Left ventricle myocardium superior (tissue), 1 donor: ENCODE results near the gene C4orf50. TPM values are rescaled to one million over a fixed set of nuclear protein-coding genes. Genes with fewer than 3 reads are reported as not detected.

Experiments
- ATAC-seq: fragments of 200-7000 bp; cut with Tn5 transposase; one replicate; pipeline ENCODE4 v1.9.1; 2020; ENCODE audit warnings: mild to moderate bottlenecking, moderate library complexity
- DNase-seq: peaks from one replicate; pipeline ENCODE4 v3.0.0-alpha.2; 2020
- intact Hi-C: fragments of 100-400 bp; cut with micrococcal nuclease; formaldehyde crosslinking; loops from one replicate; pipeline ENCODE4 v1.11.0; 2022
- total RNA-seq: library from RNA; stranded (reverse); fragmentation: NEBNext Ultra II Directional; extraction: Animal tissue kit (Norgen Biotek cat#: 25700); gene quantifications from one replicate; pipeline ENCODE4 v1.2.1, GENCODE V29; 2021
- donor health status: DM: no; HTN: yes; CAD: no; lungs with severe emphysema.

C4orf50 gene
- total RNA-seq, 1 donor from 2014 or later: 0.02 TPM

GRCh38 chr4:5979981-5980380, 38.2 kb downstream of the C4orf50 start:
- DNase-seq: no peak
- intact Hi-C loops: no loop called here
- ATAC-seq: no peak

GRCh38 chr4:5976921-5977320, 41.3 kb downstream of the C4orf50 start:
- ATAC-seq (no peak), DNase-seq (peak; percentile 9)
- intact Hi-C loops: no loop called here

GRCh38 chr4:5976431-5976830, 41.8 kb downstream of the C4orf50 start:
- ATAC-seq (no peak), DNase-seq (peak; percentile 2)
- intact Hi-C loops: no loop called here

GRCh38 chr4:5974321-5974720, 43.9 kb downstream of the C4orf50 start:
- intact Hi-C loops: no loop called here
- no peak for ATAC-seq
- no peak for DNase-seq

GRCh38 chr4:5973486-5974220, 44.6 kb downstream of the C4orf50 start:
- intact Hi-C loops: no loop called here
- peak; percentile 12 for DNase-seq

GRCh38 chr4:5973033-5973432, 45.2 kb downstream of the C4orf50 start:
- intact Hi-C loops: no loop called here
- DNase-seq (no peak), ATAC-seq (no peak)

More at GRCh38 chr4:5973486-5974220, 44.6 kb downstream of the C4orf50 start:
- no peak for ATAC-seq

GRCh38 chr4:5972571-5972970, 45.7 kb downstream of the C4orf50 start:
- DNase-seq: peak; percentile 11
- intact Hi-C loops: no loop called here
- no peak for ATAC-seq

GRCh38 chr4:5971078-5971450, 47.2 kb downstream of the C4orf50 start:
- intact Hi-C loops: no loop called here
- ATAC-seq (no peak), DNase-seq (peak; percentile 20)

GRCh38 chr4:5970381-5971077, 47.7 kb downstream of the C4orf50 start:
- ATAC-seq (no peak), DNase-seq (peak; percentile 8)
- intact Hi-C loops: no loop called here

- intact Hi-C loops: no loop called here
- peak; percentile 14 for DNase-seq
- ATAC-seq: no peak
Observed at GRCh38 chr4:5969777-5970176, 48.5 kb downstream of the C4orf50 start.

- intact Hi-C loops: no loop called here
- ATAC-seq (no peak), DNase-seq (peak; percentile 2)
Observed at GRCh38 chr4:5969336-5969735, 48.9 kb downstream of the C4orf50 start.

- no peak for ATAC-seq
- intact Hi-C loops: no loop called here
Observed at GRCh38 chr4:5968246-5968645, 50.0 kb downstream of the C4orf50 start.

GRCh38 chr4:5967783-5968182, 50.4 kb downstream of the C4orf50 start:
- no peak for ATAC-seq
- DNase-seq: peak; percentile 4
- intact Hi-C loops: no loop called here

More at GRCh38 chr4:5968246-5968645, 50.0 kb downstream of the C4orf50 start:
- DNase-seq: peak; percentile 2

- no peak for ATAC-seq
- DNase-seq: no peak
- intact Hi-C loops: no loop called here
Observed at GRCh38 chr4:5965225-5965624, 53.0 kb downstream of the C4orf50 start.

- DNase-seq (no peak), ATAC-seq (no peak)
- intact Hi-C loops: no loop called here
Observed at GRCh38 chr4:5964030-5964429, 54.2 kb downstream of the C4orf50 start.

GRCh38 chr4:5963611-5964010, 54.6 kb downstream of the C4orf50 start:
- intact Hi-C loops: no loop called here
- ATAC-seq: no peak
- DNase-seq: no peak

- intact Hi-C loops: no loop called here
- ATAC-seq (no peak), DNase-seq (no peak)
Observed at GRCh38 chr4:5962416-5962815, 55.8 kb downstream of the C4orf50 start.

- intact Hi-C loops: no loop called here
- no peak for DNase-seq
Observed at GRCh38 chr4:5960252-5960880, 57.9 kb downstream of the C4orf50 start.

GRCh38 chr4:5959211-5959982, 58.8 kb downstream of the C4orf50 start:
- no peak for DNase-seq
- no peak for ATAC-seq
- intact Hi-C loops: no loop called here

More at GRCh38 chr4:5960252-5960880, 57.9 kb downstream of the C4orf50 start:
- no peak for ATAC-seq
